ENCODE measurements around the gene TAPBP. TPM values are rescaled to one million over a fixed set of nuclear protein-coding genes. Genes with fewer than 3 reads are reported as not detected.

The TAPBP gene
- total RNA-seq, 2 donors from 2014 or later = 269 to 344 TPM

DNA sequence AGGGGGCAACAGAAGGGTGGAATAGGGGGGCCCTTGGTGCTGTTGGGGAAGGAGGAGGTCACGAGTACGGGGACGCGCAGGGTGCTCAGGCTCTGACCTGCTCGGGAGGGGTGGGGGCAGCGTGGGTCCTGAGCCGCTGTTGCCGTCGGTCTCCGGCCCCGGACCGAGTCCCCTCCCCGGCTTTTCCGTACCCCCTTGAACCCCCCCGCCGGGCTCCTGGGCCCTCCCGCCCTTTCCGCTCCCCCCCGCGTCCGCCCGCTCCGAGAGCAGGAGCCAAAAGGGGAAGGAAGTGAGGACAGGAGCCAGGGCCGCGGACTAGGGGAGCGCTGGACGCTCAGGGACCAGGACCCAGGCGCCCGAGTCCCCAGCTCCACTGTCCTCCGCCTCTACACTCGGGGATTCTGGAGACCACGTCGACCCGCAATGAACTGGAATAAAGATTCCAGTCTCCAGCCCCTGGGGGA lies 15.1 kb downstream of the TAPBP start, which contains the start of gene RGL2:
TSS of gene RGL2 (minus strand) at position 170 of the 464 bp plus-strand sequence. CDS start 332 bp downstream, outside the sequence.
- H3K4me3 Mint-ChIP-seq = peak within 1 kb of the TSS; percentile 98
- peaks cover 16% of the 10 kb centered on the region for H3K36me3 Mint-ChIP-seq (ENCODE audit: low read depth)
- no peaks in the 10 kb centered on the region for H3K27me3 Mint-ChIP-seq
- DNase-seq = peak; percentile 40 to 53 (median 49)
- H3K9me3 ChIP-seq (ENCODE audit: control insufficient read depth, low read length, poor library complexity, severe bottlenecking) = no peaks in the 10 kb centered on the region
- peaks cover 36% of the 10 kb centered on the region for H3K4me1 Mint-ChIP-seq
- peak within 1 kb of the TSS; percentile 98 for H3K27ac Mint-ChIP-seq
- ATAC-seq = peak; percentile 32

DNA sequence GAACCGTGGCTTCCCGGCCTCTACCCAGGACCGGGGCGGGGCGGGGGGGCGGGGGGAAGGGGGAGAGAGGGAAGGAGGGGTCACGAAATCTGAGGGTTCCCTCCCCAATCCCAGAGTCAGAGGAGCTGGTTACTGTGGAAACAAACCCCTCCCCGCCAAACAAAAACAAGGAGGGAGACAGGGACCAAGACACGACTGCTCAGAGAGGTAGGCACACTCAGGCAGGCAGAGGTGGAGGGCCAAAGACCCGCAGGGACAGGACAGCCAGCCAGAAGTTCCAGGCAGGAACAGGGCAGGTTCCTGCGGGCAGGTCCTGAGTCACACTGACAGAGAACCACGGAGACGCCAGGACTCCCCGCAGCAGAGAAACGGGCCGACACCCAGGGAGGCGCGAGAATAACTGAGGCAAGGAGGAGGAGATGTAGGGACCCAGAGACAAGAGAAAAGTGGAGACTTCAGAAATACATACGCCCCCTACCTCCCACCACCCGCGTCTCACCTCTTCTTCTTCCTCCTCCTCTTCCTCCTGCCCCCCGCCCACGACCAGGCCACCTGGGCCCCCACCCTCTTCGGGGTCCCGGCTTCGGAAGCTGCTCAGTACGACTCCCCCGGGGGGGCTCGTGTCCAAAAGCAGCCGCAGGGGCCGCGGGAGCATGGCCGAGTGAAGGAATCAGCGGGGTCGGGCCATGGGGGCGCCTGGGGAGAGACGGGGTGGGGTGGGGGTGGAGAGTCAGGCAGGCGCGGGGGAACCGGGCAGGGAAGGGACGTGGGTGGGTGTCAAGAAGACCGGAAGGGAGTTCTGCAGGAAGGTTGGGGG lies 15.7 kb downstream of the TAPBP start:
- ATAC-seq = peak; percentile 45
- peak overlapping the region; percentile 98 for H3K27ac Mint-ChIP-seq
- H3K36me3 Mint-ChIP-seq (ENCODE audit: low read depth) = peaks cover 14% of the 10 kb centered on the region
- peak overlapping the region; percentile 98 for H3K4me3 Mint-ChIP-seq
- H3K27me3 Mint-ChIP-seq = no peaks in the 10 kb centered on the region
- DNase-seq = peak in 2 of 3 donors; percentile 51 to 55
- H3K9me3 ChIP-seq (ENCODE audit: control insufficient read depth, low read length, poor library complexity, severe bottlenecking) = no peaks in the 10 kb centered on the region
- peaks cover 33% of the 10 kb centered on the region for H3K4me1 Mint-ChIP-seq

DNA sequence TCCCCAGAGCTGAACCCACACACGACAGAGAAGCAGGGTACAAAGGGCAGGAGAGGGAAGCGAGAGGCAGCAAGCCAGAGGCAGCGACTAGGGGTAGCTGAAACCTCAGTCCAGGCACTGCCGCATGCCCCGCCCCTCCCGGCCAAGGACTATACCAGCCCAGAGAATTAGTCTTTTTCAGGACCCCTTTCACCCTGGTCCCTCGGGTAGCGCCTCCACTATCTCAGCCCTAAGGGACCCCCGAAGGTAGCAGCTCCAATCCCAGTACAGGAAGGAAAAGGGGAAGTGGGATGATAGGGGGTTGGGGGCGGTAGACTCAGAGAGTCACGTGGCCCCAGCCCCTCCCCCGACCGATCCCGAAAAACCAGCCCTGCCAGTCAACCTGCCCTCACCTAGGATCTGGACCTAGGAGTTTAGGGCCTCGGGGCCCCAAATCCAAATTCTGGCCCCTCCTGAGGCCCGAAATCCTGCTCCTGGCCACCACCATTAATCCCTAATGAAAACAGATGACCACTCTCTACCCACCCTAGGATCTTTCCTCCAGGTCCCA lies 16.4 kb downstream of the TAPBP start:
- no peaks in the 10 kb centered on the region for H3K27me3 Mint-ChIP-seq
- H3K36me3 Mint-ChIP-seq (ENCODE audit: low read depth) = peaks cover 14% of the 10 kb centered on the region
- H3K4me3 Mint-ChIP-seq = peak overlapping the region; percentile 98
- no peaks in the 10 kb centered on the region for H3K9me3 ChIP-seq (ENCODE audit: control insufficient read depth, low read length, poor library complexity, severe bottlenecking)
- H3K4me1 Mint-ChIP-seq = peaks cover 33% of the 10 kb centered on the region
- peak overlapping the region; percentile 98 for H3K27ac Mint-ChIP-seq
- DNase-seq = no peak
- ATAC-seq = no peak

DNA sequence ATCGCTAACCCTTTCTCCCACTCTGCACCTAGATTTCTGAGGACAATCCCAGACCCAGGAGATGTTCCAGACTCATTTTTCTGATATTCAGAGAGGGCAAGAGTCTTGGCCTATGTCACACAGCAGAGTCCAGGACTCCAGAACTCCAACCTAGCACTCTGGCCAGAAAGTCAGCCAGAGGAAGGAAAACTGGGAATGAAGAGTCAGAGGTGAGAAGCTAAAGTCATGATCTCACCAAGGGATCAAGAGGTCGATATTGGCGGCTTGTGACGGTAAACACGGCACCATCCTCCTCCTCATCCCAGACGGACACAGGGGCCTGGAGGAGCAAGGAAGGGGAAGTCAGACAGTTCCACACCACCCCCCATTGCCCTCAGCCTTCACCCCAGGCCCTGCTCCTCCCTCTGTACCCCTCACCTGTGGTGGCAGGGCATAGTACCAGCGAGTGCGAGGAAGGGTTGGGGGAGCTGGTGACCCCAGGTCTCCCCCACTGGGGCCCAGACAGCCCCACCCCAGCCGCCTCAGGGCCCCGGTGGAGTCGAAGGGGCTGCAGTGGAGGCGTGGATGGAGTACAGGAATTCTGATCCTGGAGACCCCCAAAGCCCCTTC lies 17.0 kb downstream of the TAPBP start:
- Mint-ChIP-seq H3K27ac (peak overlapping the region; percentile 98), H3K36me3 (ENCODE audit: low read depth) (peaks cover 14% of the 10 kb centered on the region)

DNA sequence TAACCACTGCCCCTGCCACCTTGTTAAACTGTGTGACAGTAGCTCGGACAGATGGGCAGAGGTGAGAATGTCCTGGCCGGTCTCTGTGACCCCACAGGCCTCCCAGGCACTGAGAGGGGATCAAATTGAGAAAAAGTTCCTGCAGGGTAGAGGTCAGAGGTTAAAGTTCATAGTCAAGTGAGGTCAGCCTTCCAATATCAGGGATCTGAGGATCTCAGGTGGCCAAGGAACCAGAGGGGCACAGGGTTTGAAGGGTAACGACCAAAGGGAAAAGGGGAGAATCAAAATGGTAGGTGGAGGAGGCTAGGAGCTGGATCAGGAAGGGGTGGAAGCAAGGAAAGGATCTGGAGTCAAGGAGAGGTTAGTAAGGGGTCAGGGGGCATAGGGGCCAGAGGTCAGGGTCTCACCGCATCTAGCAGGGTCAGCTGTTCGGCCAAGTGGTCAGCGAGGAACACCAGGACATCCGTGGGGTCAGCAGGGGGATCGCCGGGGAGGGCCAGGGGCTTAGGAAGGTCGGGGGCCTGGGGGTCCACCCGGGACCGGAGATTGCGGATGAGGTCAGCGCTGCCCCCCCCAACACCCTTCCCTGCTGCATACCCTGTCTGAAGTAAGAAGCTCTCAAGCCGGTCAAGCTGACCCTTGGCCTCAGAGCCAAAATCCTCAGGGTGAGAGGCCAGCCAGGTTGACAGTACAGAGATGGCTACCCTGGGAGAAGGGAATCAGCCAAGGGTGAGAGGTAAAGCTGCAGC lies 18.1 kb downstream of the TAPBP start:
- DNase-seq = no peak
- Mint-ChIP-seq H3K4me1 (peaks cover 31% of the 10 kb centered on the region), H3K4me3 (peak overlapping the region; percentile 41), H3K27me3 (no peaks in the 10 kb centered on the region), H3K36me3 (ENCODE audit: low read depth) (peaks cover 14% of the 10 kb centered on the region), H3K27ac (no peak overlapping the region)
- ATAC-seq = no peak
- H3K9me3 ChIP-seq (ENCODE audit: control insufficient read depth, low read length, poor library complexity, severe bottlenecking) = no peaks in the 10 kb centered on the region

More for the DNA sequence above, 17.0 kb downstream of the TAPBP start:
- Mint-ChIP-seq H3K4me3 (peak overlapping the region; percentile 98), H3K27me3 (no peaks in the 10 kb centered on the region), H3K4me1 (peaks cover 33% of the 10 kb centered on the region)
- DNase-seq (no peak), ATAC-seq (no peak)
- H3K9me3 ChIP-seq (ENCODE audit: control insufficient read depth, low read length, poor library complexity, severe bottlenecking) = no peaks in the 10 kb centered on the region

DNA sequence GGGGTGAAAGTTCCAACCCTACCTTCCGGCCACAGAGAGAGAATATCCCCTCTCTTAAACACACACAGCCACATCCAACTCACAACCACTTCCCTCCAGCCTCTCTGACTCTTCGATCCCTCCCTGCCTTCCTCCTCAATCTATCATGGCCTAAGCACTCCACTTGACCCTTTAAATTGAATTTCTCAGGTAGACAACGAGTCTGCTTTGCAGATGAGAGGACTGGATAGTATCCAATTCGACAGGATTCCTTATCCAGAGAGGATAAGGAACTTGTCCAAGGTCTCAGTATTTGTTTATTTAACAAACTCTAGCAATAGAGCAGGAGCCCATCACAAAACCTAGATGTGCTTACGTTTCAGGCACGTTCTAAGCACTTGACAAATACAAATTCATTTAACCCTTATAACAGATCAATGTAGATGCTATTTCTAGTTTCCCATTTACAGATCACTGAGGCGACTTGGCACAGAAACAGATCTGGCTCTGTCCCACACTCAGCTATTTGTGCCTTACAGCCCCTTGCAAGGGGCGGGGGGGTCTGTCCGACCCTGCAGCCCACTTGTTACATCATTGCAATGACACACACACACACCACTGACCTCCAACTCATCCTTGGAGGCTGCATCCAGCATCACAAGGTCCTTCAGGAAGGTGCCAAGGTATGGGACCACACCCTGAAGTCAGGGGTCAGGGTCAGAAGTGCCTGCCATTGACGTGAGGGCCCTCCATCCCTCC lies 19.6 kb downstream of the TAPBP start:
- DNase-seq = no peak
- no peaks in the 10 kb centered on the region for H3K27me3 Mint-ChIP-seq
- H3K36me3 Mint-ChIP-seq (ENCODE audit: low read depth) = peaks cover 7% of the 10 kb centered on the region
- ATAC-seq = no peak
- H3K27ac Mint-ChIP-seq = no peak overlapping the region
- peaks cover 30% of the 10 kb centered on the region for H3K4me1 Mint-ChIP-seq
- no peaks in the 10 kb centered on the region for H3K9me3 ChIP-seq (ENCODE audit: control insufficient read depth, low read length, poor library complexity, severe bottlenecking)
- no peak overlapping the region for H3K4me3 Mint-ChIP-seq

DNA sequence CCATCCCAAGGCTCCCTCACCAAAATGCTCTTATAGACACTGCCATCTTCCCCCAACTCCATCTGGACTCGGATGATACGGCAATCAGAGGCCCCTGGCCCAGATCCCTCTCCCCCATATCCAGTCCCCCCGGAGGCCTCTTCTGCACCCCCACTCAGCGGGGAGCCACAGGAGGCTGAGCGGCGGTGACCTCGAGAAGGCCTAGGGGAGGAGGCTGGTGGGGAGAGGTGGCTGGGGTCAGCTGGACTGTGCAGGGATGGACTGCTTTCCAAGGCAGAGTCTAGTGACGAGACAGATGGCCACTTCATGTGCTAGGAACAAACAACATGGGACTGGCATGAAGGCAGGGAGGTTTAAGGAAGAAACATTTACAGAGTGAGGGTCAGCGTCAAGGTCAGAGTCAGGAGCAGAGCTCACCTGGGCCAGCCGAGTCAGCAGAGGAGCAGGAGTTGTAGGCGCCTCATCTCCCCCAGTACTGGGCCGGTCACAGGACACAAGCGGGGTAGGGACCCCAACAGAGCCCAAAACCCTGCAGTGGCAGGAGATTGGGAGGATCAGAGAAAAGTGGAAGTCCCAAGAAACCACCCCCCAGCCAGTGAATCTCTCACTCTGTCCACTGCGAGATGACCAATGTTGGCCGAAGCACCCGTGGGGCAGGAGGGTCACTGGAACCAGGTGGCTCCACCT lies 20.7 kb downstream of the TAPBP start:
- H3K27me3 Mint-ChIP-seq = no peaks in the 10 kb centered on the region
- H3K27ac Mint-ChIP-seq = no peak overlapping the region
- H3K9me3 ChIP-seq (ENCODE audit: control insufficient read depth, low read length, poor library complexity, severe bottlenecking) = no peaks in the 10 kb centered on the region
- peaks cover 9% of the 10 kb centered on the region for H3K36me3 Mint-ChIP-seq (ENCODE audit: low read depth)
- ATAC-seq (no peak), DNase-seq (no peak)
- no peak overlapping the region for H3K4me3 Mint-ChIP-seq
- H3K4me1 Mint-ChIP-seq = peaks cover 32% of the 10 kb centered on the region

DNA sequence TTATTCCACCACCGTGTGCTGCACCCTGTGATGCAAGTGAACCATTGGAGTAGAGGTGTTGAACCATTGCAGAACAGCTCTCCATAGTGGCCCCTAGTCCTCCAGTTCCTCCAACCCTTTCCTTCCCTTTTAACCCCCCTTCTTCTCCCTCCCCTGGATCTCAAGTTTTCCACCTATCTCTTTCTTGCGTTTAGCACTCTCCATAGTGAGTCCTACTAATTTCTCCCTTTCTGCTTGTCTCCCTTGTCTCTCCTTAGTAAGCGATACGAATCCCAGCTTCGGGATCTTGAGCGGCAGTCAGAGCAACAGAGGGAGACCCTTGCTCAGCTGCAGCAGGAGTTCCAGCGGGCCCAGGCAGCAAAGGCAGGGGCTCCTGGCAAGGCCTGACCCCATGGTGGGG lies 23.4 kb downstream of the TAPBP start:
- H3K9me3 ChIP-seq (ENCODE audit: control insufficient read depth, low read length, poor library complexity, severe bottlenecking) = no peaks in the 10 kb centered on the region
- DNase-seq = no peak
- Mint-ChIP-seq H3K4me3 (peak overlapping the region; percentile 100), H3K27ac (peak overlapping the region; percentile 98), H3K4me1 (peaks cover 30% of the 10 kb centered on the region), H3K36me3 (ENCODE audit: low read depth) (peaks cover 5% of the 10 kb centered on the region), H3K27me3 (no peaks in the 10 kb centered on the region)
- ATAC-seq = no peak

DNA sequence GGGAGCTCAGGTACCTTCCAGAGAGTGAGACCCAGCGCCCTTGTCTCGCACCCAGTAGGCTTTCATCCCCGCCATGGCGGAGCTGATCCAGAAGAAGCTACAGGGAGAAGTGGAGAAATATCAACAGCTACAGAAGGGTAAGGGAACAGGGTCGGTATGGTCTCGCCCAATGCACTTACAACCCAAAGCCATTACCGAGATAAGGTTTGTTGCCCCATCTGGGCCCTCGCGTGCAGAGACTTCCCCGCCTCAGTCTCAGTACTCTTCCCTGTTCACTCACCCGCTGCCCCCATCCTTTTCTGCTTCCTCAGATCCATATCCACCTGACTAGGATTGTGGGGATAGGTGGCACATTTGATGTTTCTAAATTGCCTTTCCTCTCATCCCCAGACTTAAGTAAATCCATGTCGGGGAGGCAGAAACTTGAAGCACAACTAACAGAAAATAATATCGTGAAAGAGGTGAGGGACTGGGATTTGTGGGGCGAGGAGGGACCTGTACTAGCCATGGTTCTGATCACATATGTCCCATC lies 24.0 kb downstream of the TAPBP start:
- H3K9me3 ChIP-seq (ENCODE audit: control insufficient read depth, low read length, poor library complexity, severe bottlenecking) = no peaks in the 10 kb centered on the region
- H3K27me3 Mint-ChIP-seq = no peaks in the 10 kb centered on the region
- H3K4me1 Mint-ChIP-seq = peaks cover 29% of the 10 kb centered on the region
- peaks cover 5% of the 10 kb centered on the region for H3K36me3 Mint-ChIP-seq (ENCODE audit: low read depth)
- peak overlapping the region; percentile 100 for H3K4me3 Mint-ChIP-seq
- ATAC-seq = peak; percentile 29
- H3K27ac Mint-ChIP-seq = peak overlapping the region; percentile 98
- no peak for DNase-seq

DNA sequence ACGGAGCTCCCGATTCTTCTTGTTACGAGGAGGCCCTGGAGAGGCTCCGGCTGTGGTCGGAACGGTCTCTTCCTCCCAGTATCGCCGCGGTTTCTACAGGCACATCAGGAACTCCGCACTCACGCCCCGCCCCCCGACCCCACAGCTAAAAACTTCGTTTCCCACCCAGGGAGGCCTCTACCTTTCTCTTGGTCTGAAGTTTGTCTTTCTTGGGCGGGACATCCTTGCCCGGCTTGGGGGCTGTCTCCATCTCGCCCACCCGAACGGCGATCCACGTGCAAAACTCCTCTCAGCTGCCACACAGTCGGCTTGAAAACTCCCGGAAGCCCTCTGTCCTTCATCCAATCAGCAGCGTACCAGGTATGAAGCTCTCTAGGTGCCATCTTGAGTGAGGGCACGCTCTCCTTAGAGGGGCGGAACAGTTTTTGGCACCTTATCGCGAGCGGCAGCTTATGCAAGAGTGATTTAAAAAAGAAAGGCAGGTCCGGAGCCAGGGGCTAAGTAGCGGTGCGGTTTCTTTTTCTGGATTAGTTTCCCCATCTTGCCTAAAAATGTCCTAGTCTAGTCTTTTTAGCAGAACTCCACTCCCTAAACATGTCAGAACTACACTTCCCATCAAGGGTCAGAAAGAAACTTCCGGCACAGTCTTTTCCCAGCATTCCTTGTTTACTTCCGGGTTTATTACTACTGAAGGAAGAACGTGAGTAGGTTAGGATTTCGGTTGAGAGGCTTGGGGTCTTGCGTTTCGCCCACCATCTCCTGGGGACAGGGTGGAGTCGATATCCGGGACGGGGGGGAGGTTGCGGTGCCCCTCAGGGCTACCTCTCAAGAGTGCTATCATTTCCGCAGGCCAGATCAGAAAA lies 24.7 kb downstream of the TAPBP start, which contains the start of the genes PFDN6 and WDR46:
TSS of gene PFDN6 (plus strand) at position 681 of the 863 bp plus-strand sequence. CDS start 256 bp downstream, outside the sequence.
TSS of gene WDR46 (minus strand) at position 319 of the 863 bp plus-strand sequence. CDS start at position 250, 69 bp downstream.
- Mint-ChIP-seq H3K4me3 (peak within 1 kb of the TSS; percentile 100), H3K4me1 (peaks cover 29% of the 10 kb centered on the region), H3K27ac (peak within 1 kb of the TSS; percentile 98), H3K27me3 (no peaks in the 10 kb centered on the region), H3K36me3 (ENCODE audit: low read depth) (peaks cover 5% of the 10 kb centered on the region)
- DNase-seq (peak; percentile 54 to 68 (median 64)), ATAC-seq (peak; percentile 97)
- H3K9me3 ChIP-seq (ENCODE audit: control insufficient read depth, low read length, poor library complexity, severe bottlenecking) = no peaks in the 10 kb centered on the region

Data from T-helper 17 cell (primary cell).